Mucosa of descending colon (tissue), 3 donors: Measurements from ENCODE around the gene GIPC2. TPM values are rescaled to one million over a fixed set of nuclear protein-coding genes. Genes with fewer than 3 reads are reported as not detected.
"Not testable (repeated sequence)": the region's sequence is repeated elsewhere in the genome, so short reads cannot be mapped to it uniquely, and the experiment has no call there.

ENCODE experiments used
- ATAC-seq: fragments of 200-7000 bp; cut with Tn5 transposase; one replicate; pipeline ENCODE4 v1.9.1; 2020; ENCODE audit warnings: mild to moderate bottlenecking, moderate library complexity
- DNase-seq, 3 donors: peaks; one replicate each; pipeline ENCODE4 v3.0.0-alpha.2; 2020
- H3K36me3 ChIP-seq: fragments of 200-600 bp; one replicate; pipeline ENCODE4 v1.8.0; 2021; ENCODE audit warnings: low read depth, mild to moderate bottlenecking
- H3K4me1 ChIP-seq: fragments of 200-600 bp; one replicate; pipeline ENCODE4 v1.8.0; 2021; ENCODE audit warnings: low read depth, mild to moderate bottlenecking
- H3K4me3 ChIP-seq: fragments of 200-600 bp; one replicate; pipeline ENCODE4 v1.8.0; 2021; ENCODE audit warnings: mild to moderate bottlenecking
- H3K9me3 ChIP-seq: fragments of 200-600 bp; one replicate; pipeline ENCODE4 v1.8.0; 2021; ENCODE audit warnings: mild to moderate bottlenecking
- intact Hi-C, 2 donors: fragments of 100-400 bp; cut with DNase I in 1 of 2; cut with micrococcal nuclease in 1 of 2; formaldehyde crosslinking; loops; one replicate each; pipeline versions ENCODE4 v1.11.0 to v1.11.1; 2022; cut with DNase I, micrococcal nuclease
- total RNA-seq, 3 donors: library from RNA; stranded (reverse); fragmentation: NEBNext Ultra II Directional in 2 of 3; extraction: Animal tissue kit (Norgen Biotek cat#: 25700) in 2 of 3; gene quantifications; one replicate each; pipeline versions ENCODE4 v1.2.1 to v1.2.4, GENCODE V29; 2021 to 2023
- TF ChIP-seq, protein P1 (sequence below): fragments of 200-600 bp; IDR thresholded peaks from one replicate; pipeline ENCODE4 v1.8.0; 2022; ENCODE audit warnings: antibody characterized with exemption, mild to moderate bottlenecking
- donor health status: DM: no; HTN: no; CAD: no; lungs with moderate emphysema.
- donor health status: DM: no; HTN: no; CAD: no.
- donor health status: DM: no; HTN: yes; CAD: no.

Gene GIPC2
- total RNA-seq, 3 donors from 2014 or later = 12.8 to 34.7 (median 27.9) TPM

- no peaks in the 10 kb centered on the region for H3K36me3 ChIP-seq
- no peaks in the 10 kb centered on the region for H3K9me3 ChIP-seq
- TF ChIP-seq, protein P1, sequence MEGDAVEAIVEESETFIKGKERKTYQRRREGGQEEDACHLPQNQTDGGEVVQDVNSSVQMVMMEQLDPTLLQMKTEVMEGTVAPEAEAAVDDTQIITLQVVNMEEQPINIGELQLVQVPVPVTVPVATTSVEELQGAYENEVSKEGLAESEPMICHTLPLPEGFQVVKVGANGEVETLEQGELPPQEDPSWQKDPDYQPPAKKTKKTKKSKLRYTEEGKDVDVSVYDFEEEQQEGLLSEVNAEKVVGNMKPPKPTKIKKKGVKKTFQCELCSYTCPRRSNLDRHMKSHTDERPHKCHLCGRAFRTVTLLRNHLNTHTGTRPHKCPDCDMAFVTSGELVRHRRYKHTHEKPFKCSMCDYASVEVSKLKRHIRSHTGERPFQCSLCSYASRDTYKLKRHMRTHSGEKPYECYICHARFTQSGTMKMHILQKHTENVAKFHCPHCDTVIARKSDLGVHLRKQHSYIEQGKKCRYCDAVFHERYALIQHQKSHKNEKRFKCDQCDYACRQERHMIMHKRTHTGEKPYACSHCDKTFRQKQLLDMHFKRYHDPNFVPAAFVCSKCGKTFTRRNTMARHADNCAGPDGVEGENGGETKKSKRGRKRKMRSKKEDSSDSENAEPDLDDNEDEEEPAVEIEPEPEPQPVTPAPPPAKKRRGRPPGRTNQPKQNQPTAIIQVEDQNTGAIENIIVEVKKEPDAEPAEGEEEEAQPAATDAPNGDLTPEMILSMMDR = no peak
- no peaks in the 10 kb centered on the region for H3K4me1 ChIP-seq
- no peak for DNase-seq
- no peak overlapping the region for H3K4me3 ChIP-seq
- no peak for ATAC-seq
- intact Hi-C loops = no loop called here
Measured at GRCh38 chr1:78058670-78059069, 12.9 kb downstream of the GIPC2 start.

DNA sequence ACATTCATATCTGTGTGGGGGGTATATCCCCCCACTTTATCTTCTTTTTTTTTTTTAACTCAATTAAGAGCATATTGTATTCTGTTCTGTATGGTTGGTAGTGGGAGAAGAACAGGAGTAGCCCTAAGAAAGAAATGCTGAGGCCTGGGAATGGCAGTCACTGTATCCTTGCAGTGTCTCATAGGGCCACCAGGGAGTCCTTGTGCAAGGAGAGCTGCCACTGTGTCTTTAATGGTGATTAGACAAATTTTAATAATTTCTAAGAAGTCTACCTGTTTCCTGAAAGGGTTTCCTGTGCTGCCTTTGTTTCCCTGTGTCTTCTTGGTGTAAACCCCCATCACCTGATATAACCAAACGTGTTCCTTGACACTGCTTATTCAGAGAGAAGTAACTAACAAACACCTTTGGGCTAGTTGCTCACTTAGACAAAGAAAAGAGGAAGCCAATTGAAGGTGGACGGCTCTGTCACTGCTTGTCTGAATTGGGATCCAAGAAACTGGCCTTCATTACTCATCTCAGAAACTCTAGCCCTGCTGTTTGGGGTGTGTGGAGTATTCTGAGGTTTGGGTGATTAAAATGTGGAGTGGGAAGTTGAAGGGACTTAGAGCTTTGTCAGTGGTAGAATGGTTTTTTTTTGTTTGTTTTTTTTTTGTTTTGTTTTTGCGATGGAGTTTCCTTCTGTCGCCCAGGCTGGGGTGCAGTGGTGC is 15.2 kb downstream of the GIPC2 start:
- Histone ChIP-seq H3K4me1 (no peaks in the 10 kb centered on the region), H3K9me3 (no peaks in the 10 kb centered on the region), H3K4me3 (no peak overlapping the region), H3K36me3 (no peaks in the 10 kb centered on the region)
- intact Hi-C loops = no loop called here
- TF ChIP-seq, protein P1 = no peak
- DNase-seq (no peak), ATAC-seq (no peak)

GRCh38 chr1:78061825-78062523 is 16.2 kb downstream of the GIPC2 start:
- Histone ChIP-seq H3K9me3 (no peaks in the 10 kb centered on the region), H3K4me1 (no peaks in the 10 kb centered on the region), H3K4me3 (no peak overlapping the region), H3K36me3 (no peaks in the 10 kb centered on the region)
- TF ChIP-seq, protein P1 = no peak
- peak; percentile 47 for ATAC-seq
- intact Hi-C loops = no loop called here
- no peak for DNase-seq

DNA sequence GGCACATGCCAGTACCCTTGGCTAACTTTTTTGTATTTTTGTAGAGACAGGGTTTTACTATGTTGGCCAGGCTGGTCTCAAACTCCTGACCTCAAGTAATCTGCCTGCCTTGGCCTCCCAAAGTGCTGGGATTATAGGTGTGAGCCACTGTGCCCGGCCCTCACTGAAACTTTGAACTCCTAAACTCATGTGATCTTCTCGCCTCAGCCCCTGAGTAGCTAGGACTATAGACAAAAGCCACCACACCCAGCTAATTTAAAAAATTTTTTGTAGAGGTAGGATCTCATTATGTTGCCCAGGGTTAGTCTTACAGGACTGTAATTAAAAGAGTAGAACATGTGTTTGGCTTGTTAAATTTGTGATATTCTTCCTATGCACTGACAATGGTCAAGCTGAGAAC is 19.1 kb downstream of the GIPC2 start:
- H3K36me3 ChIP-seq, DNase-seq, H3K4me1 ChIP-seq, H3K4me3 ChIP-seq, H3K9me3 ChIP-seq, intact Hi-C loops: not testable (repeated sequence)
- peak; percentile 72 for ATAC-seq

DNA sequence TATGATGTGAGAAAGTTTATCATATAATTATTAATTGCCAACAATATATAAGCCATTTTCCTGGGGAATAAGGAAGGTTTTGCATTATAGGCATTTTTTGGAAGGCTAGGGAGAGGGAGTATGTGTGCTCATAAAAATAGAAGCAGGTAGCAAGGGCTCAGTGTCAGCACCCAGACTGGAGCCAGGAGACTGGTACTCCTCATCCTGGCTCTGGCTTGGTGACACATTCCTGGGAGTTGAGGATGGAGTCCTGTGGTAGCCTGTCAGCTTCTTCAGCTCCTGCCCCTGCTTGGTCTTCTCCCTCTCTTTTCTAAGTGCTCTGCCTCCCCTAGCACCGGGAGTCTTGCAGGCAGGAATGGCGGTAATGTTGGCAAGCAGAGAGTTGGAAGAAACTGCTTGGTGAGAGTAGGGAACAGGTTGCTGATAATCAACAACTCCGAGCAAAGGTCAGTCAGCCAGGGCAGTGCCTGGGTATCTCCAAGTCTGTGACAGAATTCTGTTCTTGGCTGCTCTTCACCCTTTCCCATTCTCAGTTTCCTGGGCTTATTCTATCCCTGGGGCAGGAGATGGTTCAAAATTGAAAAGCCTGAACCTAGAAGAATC is 23.0 kb downstream of the GIPC2 start:
- intact Hi-C loops = no loop called here
- TF ChIP-seq, protein P1 = no peak
- Histone ChIP-seq H3K36me3 (no peaks in the 10 kb centered on the region), H3K4me1 (peaks cover 7% of the 10 kb centered on the region), H3K4me3 (no peak overlapping the region), H3K9me3 (no peaks in the 10 kb centered on the region)
- DNase-seq = peak in 1 of 3 donors; percentile 15
- peak; percentile 75 for ATAC-seq

GRCh38 chr1:78069784-78070183 is 24.0 kb downstream of the GIPC2 start:
- ATAC-seq (no peak), DNase-seq (no peak)
- intact Hi-C loops = no loop called here
- Histone ChIP-seq H3K36me3 (no peaks in the 10 kb centered on the region), H3K9me3 (no peaks in the 10 kb centered on the region), H3K4me3 (no peak overlapping the region), H3K4me1 (peaks cover 7% of the 10 kb centered on the region)
- TF ChIP-seq, protein P1 = no peak
